Activated CD4-positive, alpha-beta memory T cell treated with anti-CD3 and anti-CD28 coated beads for 36 hours (primary cell): ENCODE measurements around the gene PRR7. TPM values are rescaled to one million over a fixed set of nuclear protein-coding genes. Genes with fewer than 3 reads are reported as not detected.
"Not testable (repeated sequence)": the region's sequence is repeated elsewhere in the genome, so short reads cannot be mapped to it uniquely, and the experiment has no call there.

ENCODE experiments used
- CTCF ChIA-PET: fragments of 350-600 bp; sonication (Branson Sonifier 250); formaldehyde crosslinking; loops from one replicate; lab custom pipeline; 2021; ENCODE audit warnings: antibody characterized with exemption, inconsistent platforms; lab: Charles Lee
- POLR2A ChIA-PET: fragments of 350-600 bp; sonication (Branson Sonifier 250); formaldehyde crosslinking; loops from one replicate; lab custom pipeline; 2021; ENCODE audit warnings: antibody characterized with exemption; lab: Charles Lee
- DNase-seq: peaks from one replicate; pipeline ENCODE4 v3.0.0-alpha.2; 2020
- H3K27ac Mint-ChIP-seq: one replicate; pipeline ENCODE4 v1.8.0; 2021; ENCODE audit warnings: mixed read lengths
- H3K27me3 Mint-ChIP-seq: one replicate; pipeline ENCODE4 v1.8.0; 2021; ENCODE audit warnings: mixed read lengths
- H3K36me3 Mint-ChIP-seq: one replicate; pipeline ENCODE4 v1.8.0; 2021; ENCODE audit warnings: mixed read lengths
- H3K4me1 Mint-ChIP-seq: one replicate; pipeline ENCODE4 v1.8.0; 2021; ENCODE audit warnings: low read depth, mixed read lengths
- H3K4me3 Mint-ChIP-seq: one replicate; pipeline ENCODE4 v1.8.0; 2021; ENCODE audit warnings: mild to moderate bottlenecking, mixed read lengths
- H3K9me3 Mint-ChIP-seq: one replicate; pipeline ENCODE4 v1.8.0; 2021; ENCODE audit warnings: mixed read lengths
- intact Hi-C: fragments of 100-400 bp; cut with micrococcal nuclease; formaldehyde crosslinking; loops from one replicate; pipeline ENCODE4 v1.15.1; 2023
- total RNA-seq, 2 experiments: library from RNA; stranded (reverse); gene quantifications; one replicate each; pipeline ENCODE4 v1.2.3, GENCODE V29; 2021

Gene PRR7
- total RNA-seq, 2 experiments from 2014 or later: 13.3 to 13.6 TPM

- intact Hi-C loops: loop anchor here (2.0 kb wide), 1 partner anchor 18 kb away; the partner anchor contains the start of gene PDLIM7
- Mint-ChIP-seq H3K9me3 (no peaks in the 10 kb centered on the region), H3K36me3 (peaks cover 2% of the 10 kb centered on the region), H3K4me1 (peaks cover 27% of the 10 kb centered on the region), H3K27ac (peak overlapping the region; percentile 84), H3K4me3 (no peak overlapping the region), H3K27me3 (peaks cover 3% of the 10 kb centered on the region)
- POLR2A ChIA-PET: interaction anchor here (1.3 to 1.4 kb wide), 2 partner anchors 23 to 45 kb away, joined by 4 read pairs; no protein-coding TSS in a partner anchor
- CTCF ChIA-PET: interaction anchor here (0.8 to 2.6 kb wide), 6 partner anchors 19 to 88 kb away, joined by 3 to 7 read pairs (median 5); no protein-coding TSS in a partner anchor
- peak; percentile 44 for DNase-seq
Measured at GRCh38 chr5:177478711-177479646, 32.4 kb downstream of the PRR7 start.

GRCh38 chr5:177479774-177480173, 33.2 kb downstream of the PRR7 start:
- no peaks in the 10 kb centered on the region for H3K27me3 Mint-ChIP-seq
- peaks cover 2% of the 10 kb centered on the region for H3K36me3 Mint-ChIP-seq
- H3K27ac Mint-ChIP-seq: peak overlapping the region; percentile 84
- no peak overlapping the region for H3K4me3 Mint-ChIP-seq
- DNase-seq: no peak
- intact Hi-C loops: loop anchor here (2.0 kb wide), 1 partner anchor 17 kb away; the partner anchor contains the start of gene PDLIM7
- H3K4me1 Mint-ChIP-seq: peaks cover 23% of the 10 kb centered on the region
- POLR2A ChIA-PET: no interaction called here
- CTCF ChIA-PET: interaction anchor here (1.5 to 2.6 kb wide), 2 partner anchors 20 to 75 kb away, joined by 7 read pairs; no protein-coding TSS in a partner anchor
- no peaks in the 10 kb centered on the region for H3K9me3 Mint-ChIP-seq

GRCh38 chr5:177482359-177482795, 35.8 kb downstream of the PRR7 start:
- no peak for DNase-seq
- no peak overlapping the region for H3K27ac Mint-ChIP-seq
- peaks cover 12% of the 10 kb centered on the region for H3K4me1 Mint-ChIP-seq
- ChIA-PET POLR2A (interaction anchor here (0.6 to 1.1 kb wide), 2 partner anchors 25 to 1755 kb away, joined by 3 read pairs; no protein-coding TSS in a partner anchor), CTCF (no interaction called here)
- no peaks in the 10 kb centered on the region for H3K27me3 Mint-ChIP-seq
- no peak overlapping the region for H3K4me3 Mint-ChIP-seq
- H3K9me3 Mint-ChIP-seq: no peaks in the 10 kb centered on the region
- intact Hi-C loops: no loop called here
- peaks cover 4% of the 10 kb centered on the region for H3K36me3 Mint-ChIP-seq

- Mint-ChIP-seq H3K4me3 (no peak overlapping the region), H3K36me3 (peaks cover 6% of the 10 kb centered on the region), H3K27me3 (no peaks in the 10 kb centered on the region), H3K9me3 (no peaks in the 10 kb centered on the region), H3K4me1 (peaks cover 12% of the 10 kb centered on the region), H3K27ac (no peak overlapping the region)
- CTCF ChIA-PET: no interaction called here
- DNase-seq: no peak
- POLR2A ChIA-PET: interaction anchor here (1.1 kb wide), 1 partner anchor 26 kb away, joined by 3 read pairs; no protein-coding TSS in a partner anchor
- intact Hi-C loops: no loop called here
Measured at GRCh38 chr5:177483042-177483441, 36.4 kb downstream of the PRR7 start.

- H3K27ac Mint-ChIP-seq: no peak overlapping the region
Measured at GRCh38 chr5:177483994-177484901, 37.6 kb downstream of the PRR7 start.

GRCh38 chr5:177484902-177485549, 38.4 kb downstream of the PRR7 start:
- ChIA-PET CTCF (interaction anchor here (1.1 kb wide), 1 partner anchor 16 kb away, joined by 5 read pairs; no protein-coding TSS in a partner anchor), POLR2A (no interaction called here)
- DNase-seq: no peak
- H3K4me1 Mint-ChIP-seq: peaks cover under 1% of the 10 kb centered on the region
- H3K36me3 Mint-ChIP-seq: peaks cover 8% of the 10 kb centered on the region
- H3K27ac Mint-ChIP-seq: no peak overlapping the region
- H3K27me3 Mint-ChIP-seq: no peaks in the 10 kb centered on the region
- no peak overlapping the region for H3K4me3 Mint-ChIP-seq
- no peaks in the 10 kb centered on the region for H3K9me3 Mint-ChIP-seq
- intact Hi-C loops: no loop called here

More at GRCh38 chr5:177483994-177484901, 37.6 kb downstream of the PRR7 start:
- POLR2A ChIA-PET: no interaction called here
- peaks cover 7% of the 10 kb centered on the region for H3K36me3 Mint-ChIP-seq
- intact Hi-C loops: no loop called here
- no peaks in the 10 kb centered on the region for H3K27me3 Mint-ChIP-seq
- peaks cover 5% of the 10 kb centered on the region for H3K4me1 Mint-ChIP-seq
- no peak overlapping the region for H3K4me3 Mint-ChIP-seq
- no peaks in the 10 kb centered on the region for H3K9me3 Mint-ChIP-seq
- no peak for DNase-seq
- CTCF ChIA-PET: interaction anchor here (1.1 kb wide), 1 partner anchor 17 kb away, joined by 5 read pairs; no protein-coding TSS in a partner anchor

- CTCF ChIA-PET: interaction anchor here (1.1 kb wide), 1 partner anchor 15 kb away, joined by 5 read pairs; no protein-coding TSS in a partner anchor
- peaks cover 12% of the 10 kb centered on the region for H3K36me3 Mint-ChIP-seq
- H3K27ac Mint-ChIP-seq, H3K9me3 Mint-ChIP-seq, H3K4me3 Mint-ChIP-seq, H3K4me1 Mint-ChIP-seq, intact Hi-C loops, POLR2A ChIA-PET, DNase-seq, H3K27me3 Mint-ChIP-seq: not testable (repeated sequence)
Measured at GRCh38 chr5:177485753-177486152, 39.1 kb downstream of the PRR7 start.

- no peak overlapping the region for H3K27ac Mint-ChIP-seq
- no peak overlapping the region for H3K4me3 Mint-ChIP-seq
- no peaks in the 10 kb centered on the region for H3K4me1 Mint-ChIP-seq
- DNase-seq: no peak
- POLR2A ChIA-PET: no interaction called here
- H3K36me3 Mint-ChIP-seq: peaks cover 14% of the 10 kb centered on the region
- no peaks in the 10 kb centered on the region for H3K9me3 Mint-ChIP-seq
- CTCF ChIA-PET: interaction anchor here (1.9 kb wide), 1 partner anchor 15 kb away, joined by 6 read pairs; no protein-coding TSS in a partner anchor
- H3K27me3 Mint-ChIP-seq: no peaks in the 10 kb centered on the region
- intact Hi-C loops: no loop called here
Measured at GRCh38 chr5:177486256-177486655, 39.6 kb downstream of the PRR7 start.

- intact Hi-C loops: no loop called here
- no peak overlapping the region for H3K27ac Mint-ChIP-seq
- CTCF ChIA-PET: interaction anchor here (1.9 kb wide), 1 partner anchor 14 kb away, joined by 6 read pairs; no protein-coding TSS in a partner anchor
- no peak overlapping the region for H3K4me3 Mint-ChIP-seq
- POLR2A ChIA-PET: no interaction called here
- H3K27me3 Mint-ChIP-seq: no peaks in the 10 kb centered on the region
- no peaks in the 10 kb centered on the region for H3K4me1 Mint-ChIP-seq
- peaks cover 15% of the 10 kb centered on the region for H3K36me3 Mint-ChIP-seq
- H3K9me3 Mint-ChIP-seq: no peaks in the 10 kb centered on the region
- DNase-seq: no peak
Measured at GRCh38 chr5:177487144-177487543, 40.5 kb downstream of the PRR7 start.

GRCh38 chr5:177487975-177488374, 41.4 kb downstream of the PRR7 start:
- H3K9me3 Mint-ChIP-seq: no peaks in the 10 kb centered on the region
- H3K27me3 Mint-ChIP-seq: no peaks in the 10 kb centered on the region
- DNase-seq: no peak
- CTCF ChIA-PET: interaction anchor here (0.7 to 1.9 kb wide), 2 partner anchors 13 to 55 kb away, joined by 3 to 6 read pairs; no protein-coding TSS in a partner anchor
- H3K36me3 Mint-ChIP-seq: peaks cover 15% of the 10 kb centered on the region
- intact Hi-C loops: no loop called here
- no peak overlapping the region for H3K27ac Mint-ChIP-seq
- POLR2A ChIA-PET: no interaction called here
- no peak overlapping the region for H3K4me3 Mint-ChIP-seq
- no peaks in the 10 kb centered on the region for H3K4me1 Mint-ChIP-seq
